Breast epithelium (tissue), 3 donors: ENCODE measurements around the gene IRS1.

Experiments used
- POLR2A ChIP-seq: fragments of 450-650 bp; IDR thresholded peaks from one replicate; pipeline ENCODE4 v1.6.1; 2016; ENCODE audit warnings: antibody characterized with exemption, mild to moderate bottlenecking, moderate library complexity
- POLR2AphosphoS5 ChIP-seq, 3 donors: sonication (generic); formaldehyde crosslinking; IDR thresholded peaks; one replicate each; pipeline ENCODE4 v1.6.1; 2017; ENCODE audit warnings: antibody characterized with exemption in 3 of 3
- TF ChIP-seq, protein P1 (sequence below), 3 donors: fragments of 450-650 bp; IDR thresholded peaks; one replicate each; pipeline ENCODE4 v1.5.1; 2016 to 2017; ENCODE audit warnings: antibody characterized with exemption in 3 of 3, mild to moderate bottlenecking in 3 of 3, moderate library complexity in 3 of 3

GRCh38 chr2:226829721-226830631, 30.4 kb upstream of the IRS1 start:
- TF ChIP-seq POLR2A (no peak), POLR2AphosphoS5 (IDR thresholded peaks at IDR 0.05) (no peak)
- TF ChIP-seq, protein P1, sequence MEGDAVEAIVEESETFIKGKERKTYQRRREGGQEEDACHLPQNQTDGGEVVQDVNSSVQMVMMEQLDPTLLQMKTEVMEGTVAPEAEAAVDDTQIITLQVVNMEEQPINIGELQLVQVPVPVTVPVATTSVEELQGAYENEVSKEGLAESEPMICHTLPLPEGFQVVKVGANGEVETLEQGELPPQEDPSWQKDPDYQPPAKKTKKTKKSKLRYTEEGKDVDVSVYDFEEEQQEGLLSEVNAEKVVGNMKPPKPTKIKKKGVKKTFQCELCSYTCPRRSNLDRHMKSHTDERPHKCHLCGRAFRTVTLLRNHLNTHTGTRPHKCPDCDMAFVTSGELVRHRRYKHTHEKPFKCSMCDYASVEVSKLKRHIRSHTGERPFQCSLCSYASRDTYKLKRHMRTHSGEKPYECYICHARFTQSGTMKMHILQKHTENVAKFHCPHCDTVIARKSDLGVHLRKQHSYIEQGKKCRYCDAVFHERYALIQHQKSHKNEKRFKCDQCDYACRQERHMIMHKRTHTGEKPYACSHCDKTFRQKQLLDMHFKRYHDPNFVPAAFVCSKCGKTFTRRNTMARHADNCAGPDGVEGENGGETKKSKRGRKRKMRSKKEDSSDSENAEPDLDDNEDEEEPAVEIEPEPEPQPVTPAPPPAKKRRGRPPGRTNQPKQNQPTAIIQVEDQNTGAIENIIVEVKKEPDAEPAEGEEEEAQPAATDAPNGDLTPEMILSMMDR (IDR thresholded peaks at IDR 0.05), result no peak
